ENCODE measurements around the gene MRM1. TPM values are rescaled to one million over a fixed set of nuclear protein-coding genes. Genes with fewer than 3 reads are reported as not detected.
"Not testable (repeated sequence)": the region's sequence is repeated elsewhere in the genome, so short reads cannot be mapped to it uniquely, and the experiment has no call there.

The MRM1 gene
- total and polyA plus RNA-seq, 9 of the 15 experiments (the other 6 are each of a cell fraction or from before 2014, with no cell fraction given), result 0.61 to 28.4 (median 21.5) TPM

DNA sequence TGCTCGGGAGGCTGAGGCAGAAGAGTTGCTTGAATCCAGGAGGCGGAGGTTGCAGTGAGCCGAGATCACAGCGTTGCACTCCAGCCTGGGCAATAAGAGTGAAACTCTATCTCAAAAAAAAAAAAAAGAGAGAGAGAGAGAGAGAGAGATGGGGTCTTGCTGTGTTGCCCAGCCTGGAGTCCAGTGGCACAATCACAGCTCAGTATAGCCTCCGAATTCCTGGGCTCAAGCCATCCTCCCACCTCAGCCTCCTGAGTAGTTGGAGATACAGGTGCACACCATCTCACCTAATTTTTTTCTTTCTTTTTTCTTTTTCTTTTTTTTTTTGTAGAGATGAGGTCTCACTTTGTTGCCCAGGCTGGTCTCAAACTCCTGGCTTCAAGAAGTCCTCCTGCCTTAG lies 3.6 kb downstream of the MRM1 start:
- BruUV-seq (replicated peaks); POLR2A ChIA-PET; H2AFZ ChIP-seq (ENCODE audit: low read depth, low read length); H4K20me1 ChIP-seq (replicated peaks; ENCODE audit: control insufficient read depth, insufficient read depth, low read length); H3K9me1 ChIP-seq (ENCODE audit: control insufficient read depth, insufficient read depth, low read length); H3K4me2 ChIP-seq (ENCODE audit: insufficient read depth, low read length); H3K9me3 ChIP-seq (replicated peaks; ENCODE audit: control insufficient read depth, insufficient read depth, low read depth, low read length); DNase-seq (ENCODE audit: extremely low read depth in 1 of 4, low spot score in 3 of 4); intact Hi-C loops (cut with micrococcal nuclease); H3K4me3 ChIP-seq; H3K9ac ChIP-seq (ENCODE audit: insufficient read depth in 1 of 2, low read depth in 2 of 2, low read length in 2 of 2); FAIRE-seq; in situ Hi-C loops (cut with MboI); H3K27ac ChIP-seq (ENCODE audit: extremely low read depth, low read depth, low read length); H3K27me3 ChIP-seq (ENCODE audit: control insufficient read depth in 2 of 2, insufficient read depth in 2 of 2, low read length in 2 of 2); ATAC-seq: not testable (repeated sequence)
- CTCF ChIA-PET (ENCODE audit: low intra/inter-chr PET ratio), result interaction anchor here (0.7 kb wide), 1 partner anchor 642 kb away, joined by 3 read pairs; no protein-coding TSS in a partner anchor
- TF ChIP-seq BCOR (IDR thresholded peaks at IDR 0.05) (peak; percentile 50; the same call in 1 of the 2 replicates), RBM25 (IDR thresholded peaks at IDR 0.05; ENCODE audit: low read depth, low read length, severe bottlenecking) (peak; percentile 82), ZNF121 (CRISPR knock-in tag; conservative IDR thresholded peaks at IDR 0.05) (peak; percentile 90)
- Histone ChIP-seq H3K79me2 (ENCODE audit: control insufficient read depth, insufficient read depth, low read length) (peaks cover 63% of the 10 kb centered on the region), H3K4me1 (replicated peaks in 1 of 2; ENCODE audit: control insufficient read depth in 2 of 2, insufficient read depth in 2 of 2, low read length in 2 of 2) (peaks cover 31 to 54% of the 10 kb centered on the region in 2 experiments), H3K36me3 (ENCODE audit: control insufficient read depth, insufficient read depth, low read length) (peaks cover 37% of the 10 kb centered on the region)
- WGBS (ENCODE audit: insufficient coverage, low coverage, missing lambda C conversion rate), result 84% methylated on average over 2 of the region's 5 CpGs

DNA sequence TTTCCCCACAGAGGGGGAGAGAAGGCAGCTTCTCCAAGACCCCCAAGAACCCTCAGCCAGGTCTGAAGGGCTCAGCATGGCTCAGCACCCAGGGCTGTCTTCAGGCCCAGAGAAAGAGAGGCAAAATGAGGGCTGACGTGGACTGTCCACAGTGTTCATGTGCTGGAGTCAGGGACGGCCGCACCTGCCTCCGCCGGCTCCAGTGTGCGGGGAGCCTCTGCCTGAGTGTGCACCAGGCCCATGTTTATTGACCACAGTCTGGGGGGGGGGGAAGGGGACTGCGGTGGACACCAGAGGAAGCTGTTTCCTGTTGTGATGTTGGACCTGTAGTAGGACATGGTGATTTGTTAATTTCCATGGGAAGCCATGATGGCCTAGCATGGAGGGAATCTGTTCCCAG lies 6.9 kb downstream of the MRM1 start:
- H2AFZ ChIP-seq (ENCODE audit: low read depth, low read length), result no peak overlapping the region
- 0 out of 2 replicates have a peak overlapping the region, but pooled peaks have one; percentile 45 for H3K4me2 ChIP-seq (ENCODE audit: insufficient read depth, low read length)
- H3K27me3 ChIP-seq (ENCODE audit: control insufficient read depth in 2 of 2, insufficient read depth in 2 of 2, low read length in 2 of 2), result no peaks in the 10 kb centered on the region
- FAIRE-seq (no peak), ATAC-seq (peak; percentile 7; the same call in 2 of the 3 replicates), DNase-seq (ENCODE audit: extremely low read depth in 1 of 4, low spot score in 3 of 4) (no peak)
- no TSS peak for BruUV-seq (replicated peaks)
- 0 out of 3 replicates have a peak overlapping the region, but pooled peaks have one; percentile 25 for H3K27ac ChIP-seq (ENCODE audit: extremely low read depth, low read depth, low read length)
- 43% methylated on average over 7 of the region's 7 CpGs for WGBS (ENCODE audit: insufficient coverage, low coverage, missing lambda C conversion rate)
- H3K36me3 ChIP-seq (ENCODE audit: control insufficient read depth, insufficient read depth, low read length), result peaks cover 32% of the 10 kb centered on the region
- H3K4me1 ChIP-seq (replicated peaks in 1 of 2; ENCODE audit: control insufficient read depth in 2 of 2, insufficient read depth in 2 of 2, low read length in 2 of 2), result peaks cover 36 to 45% of the 10 kb centered on the region in 2 experiments; a peak in 4 of 5 replicates
- H3K9ac ChIP-seq (ENCODE audit: insufficient read depth in 1 of 2, low read depth in 2 of 2, low read length in 2 of 2), result peak overlapping the region; percentile 2 to 62; a peak in 1 of 4 replicates
- peak; percentile 56; the same call in 1 of the 2 replicates for TF ChIP-seq ZNF740 (CRISPR knock-in tag; IDR thresholded peaks at IDR 0.05)
- no peak for TF ChIP-seq ZNF740 (tag; IDR thresholded peaks at IDR 0.05)
- TF ChIP-seq ZNF695 (CRISPR knock-in tag; IDR thresholded peaks at IDR 0.05), result no peak
- H3K4me3 ChIP-seq, result no peak overlapping the region
- no peaks in the 10 kb centered on the region for H3K9me3 ChIP-seq (replicated peaks; ENCODE audit: control insufficient read depth, insufficient read depth, low read depth, low read length)
- POLR2A ChIA-PET, result interaction anchor here (0.7 kb wide), 1 partner anchor 9 kb away, joined by 4 read pairs; no protein-coding TSS in a partner anchor
- in situ Hi-C loops (cut with MboI), result no loop called here
- H3K79me2 ChIP-seq (ENCODE audit: control insufficient read depth, insufficient read depth, low read length), result peaks cover 33% of the 10 kb centered on the region
- H4K20me1 ChIP-seq (replicated peaks; ENCODE audit: control insufficient read depth, insufficient read depth, low read length), result peaks cover 3% of the 10 kb centered on the region; the same call in 1 of the 2 replicates
- intact Hi-C loops (cut with micrococcal nuclease), result no loop called here
- CTCF ChIA-PET (ENCODE audit: low intra/inter-chr PET ratio), result interaction anchor here (0.6 to 1.7 kb wide), 3 partner anchors 18 to 129 kb away, joined by 3 to 10 read pairs (median 4); no protein-coding TSS in a partner anchor
- no peaks in the 10 kb centered on the region for H3K9me1 ChIP-seq (ENCODE audit: control insufficient read depth, insufficient read depth, low read length)
